H9 (cell line): ENCODE results near the gene TSSC4. TPM values are rescaled to one million over a fixed set of nuclear protein-coding genes. Genes with fewer than 3 reads are reported as not detected.

ENCODE experiments used
- DNase-seq: peaks from one replicate; pipeline ENCODE4 v3.0.0-alpha.2; 2017
- H2AFZ ChIP-seq: one replicate; pipeline ENCODE4 v1.6.1; 2013; ENCODE audit warnings: mild to moderate bottlenecking, low read length, control low read depth, moderate library complexity
- H2AK5ac ChIP-seq: 2 replicates; pipeline ENCODE4 v1.6.1; 2013; ENCODE audit warnings: low read length, control low read depth, mixed read lengths; ENCODE audit not compliant: insufficient read length
- H2BK120ac ChIP-seq: one replicate; pipeline ENCODE4 v1.6.1; 2013; ENCODE audit warnings: low read depth, mild to moderate bottlenecking, low read length, control low read depth, inconsistent platforms; ENCODE audit not compliant: poor library complexity, severe bottlenecking
- H2BK12ac ChIP-seq: 2 replicates; pipeline ENCODE4 v1.6.1; 2013; ENCODE audit warnings: low read length, control low read depth, mixed read lengths, low read depth; ENCODE audit not compliant: insufficient read length
- H2BK15ac ChIP-seq: 2 replicates; pipeline ENCODE4 v1.6.1; 2013; ENCODE audit warnings: low read depth, low read length, control low read depth
- H2BK20ac ChIP-seq: one replicate; pipeline ENCODE4 v1.6.1; 2013; ENCODE audit warnings: low read depth, mild to moderate bottlenecking, low read length, control low read depth, inconsistent platforms; ENCODE audit not compliant: poor library complexity, severe bottlenecking
- H2BK5ac ChIP-seq: 2 replicates; pipeline ENCODE4 v1.6.1; 2013; ENCODE audit warnings: low read length, control low read depth, mixed read lengths; ENCODE audit not compliant: insufficient read length
- H3K14ac ChIP-seq: 2 replicates; pipeline ENCODE4 v1.6.1; 2013; ENCODE audit warnings: low read length, control low read depth; ENCODE audit not compliant: insufficient read depth
- H3K18ac ChIP-seq: 2 replicates; pipeline ENCODE4 v1.6.1; 2013; ENCODE audit warnings: low read depth, mild to moderate bottlenecking, mixed read lengths, low read length, control low read depth; ENCODE audit not compliant: insufficient read length
- H3K23ac ChIP-seq: 2 replicates; pipeline ENCODE4 v1.6.1; 2013; ENCODE audit warnings: low read length, control low read depth, mixed read lengths, low read depth; ENCODE audit not compliant: insufficient read length
- H3K23me2 ChIP-seq: 2 replicates; pipeline ENCODE4 v1.6.1; 2013; ENCODE audit warnings: low read depth, mild to moderate bottlenecking, mixed read lengths, low read length, control low read depth; ENCODE audit not compliant: insufficient read length, poor library complexity, severe bottlenecking
- H3K27ac ChIP-seq: 2 replicates; pipeline ENCODE4 v1.5.1; 2013; ENCODE audit warnings: low read length, control low read depth, mixed read lengths, low read depth; ENCODE audit not compliant: insufficient read length
- H3K27me3 ChIP-seq: 2 replicates; pipeline ENCODE4 v1.6.1; 2013; ENCODE audit warnings: low read length, control low read depth, inconsistent platforms; ENCODE audit not compliant: insufficient read depth
- H3K4ac ChIP-seq: 2 replicates; pipeline ENCODE4 v1.6.1; 2013; ENCODE audit warnings: low read depth, mild to moderate bottlenecking, control low read depth, inconsistent platforms, low read length, moderate library complexity
- H3K4me1 ChIP-seq: 2 replicates; pipeline ENCODE4 v1.6.1; 2013; ENCODE audit warnings: low read length, control low read depth, inconsistent platforms; ENCODE audit not compliant: insufficient read depth
- H3K4me2 ChIP-seq: 2 replicates; pipeline ENCODE4 v1.6.1; 2013; ENCODE audit warnings: low read length, control low read depth, mixed read lengths; ENCODE audit not compliant: insufficient read length, insufficient read depth
- H3K56ac ChIP-seq: 2 replicates; pipeline ENCODE4 v1.6.1; 2013; ENCODE audit warnings: low read depth, mild to moderate bottlenecking, mixed read lengths, low read length, control low read depth; ENCODE audit not compliant: insufficient read length
- H3K79me1 ChIP-seq: 2 replicates; pipeline ENCODE4 v1.6.1; 2013; ENCODE audit warnings: low read depth, mild to moderate bottlenecking, moderate library complexity, low read length, control low read depth, inconsistent platforms; ENCODE audit not compliant: insufficient read depth, poor library complexity, severe bottlenecking
- H3K79me2 ChIP-seq: 2 replicates; pipeline ENCODE4 v1.6.1; 2013; ENCODE audit warnings: low read length, control low read depth, inconsistent platforms; ENCODE audit not compliant: insufficient read depth
- H3K9ac ChIP-seq: 2 replicates; pipeline ENCODE4 v1.6.1; 2013; ENCODE audit warnings: low read length, control low read depth, mixed read lengths; ENCODE audit not compliant: insufficient read length; ENCODE audit errors: extremely low read depth
- H3K9me3 ChIP-seq: one replicate; pipeline ENCODE4 v1.6.1; 2013; ENCODE audit warnings: low read depth, low read length, inconsistent platforms; ENCODE audit not compliant: control insufficient read depth
- H3T11ph ChIP-seq: one replicate; pipeline ENCODE4 v1.6.1; 2013; ENCODE audit warnings: mild to moderate bottlenecking, low read length, control low read depth, inconsistent platforms
- H4K20me1 ChIP-seq: one replicate; pipeline ENCODE4 v1.6.1; 2013; ENCODE audit not compliant: control insufficient read depth, insufficient read length, insufficient read depth
- H4K5ac ChIP-seq: 2 replicates; pipeline ENCODE4 v1.6.1; 2013; ENCODE audit warnings: low read depth, mild to moderate bottlenecking, mixed read lengths, low read length, control low read depth; ENCODE audit not compliant: insufficient read length
- H4K8ac ChIP-seq: replicated peaks from 2 replicates; pipeline ENCODE4 v1.6.1; 2013; ENCODE audit warnings: low read length, control low read depth, mixed read lengths, low read depth; ENCODE audit not compliant: insufficient read length
- H4K91ac ChIP-seq: 2 replicates; pipeline ENCODE4 v1.6.1; 2013; ENCODE audit warnings: low read depth, mild to moderate bottlenecking, moderate library complexity, mixed read lengths, low read length, control low read depth; ENCODE audit not compliant: insufficient read length
- H3K27ac Mint-ChIP-seq, 3 experiments: 2 replicates in 2 of 3; 3 replicates in 1 of 3; pipeline ENCODE4 v1.8.0; 2020 to 2021; ENCODE audit warnings: mixed read lengths in 3 of 3, mild to moderate bottlenecking in 1 of 3, moderate library complexity in 1 of 3
- H3K27me3 Mint-ChIP-seq: 2 replicates; pipeline ENCODE4 v1.8.0; 2021; ENCODE audit warnings: low read depth, mild to moderate bottlenecking, moderate library complexity, mixed read lengths
- H3K36me3 Mint-ChIP-seq, 3 experiments: 2 replicates in 2 of 3; 3 replicates in 1 of 3; pipeline ENCODE4 v1.8.0; 2020 to 2021; ENCODE audit warnings: low read depth in 3 of 3, mixed read lengths in 3 of 3; ENCODE audit not compliant: insufficient read depth in 1 of 3
- H3K4me1 Mint-ChIP-seq, 2 experiments: 2 replicates each; pipeline ENCODE4 v1.8.0; 2020; ENCODE audit warnings: mixed read lengths in 2 of 2
- H3K4me3 Mint-ChIP-seq, 2 experiments: 2 replicates in 1 of 2; 3 replicates in 1 of 2; pipeline ENCODE4 v1.8.0; 2020 to 2021; ENCODE audit warnings: mild to moderate bottlenecking in 2 of 2, mixed read lengths in 2 of 2, moderate library complexity in 1 of 2
- H3K9me3 Mint-ChIP-seq, 2 experiments: 2 replicates in 1 of 2; 3 replicates in 1 of 2; pipeline ENCODE4 v1.8.0; 2020; ENCODE audit warnings: mild to moderate bottlenecking in 2 of 2, mixed read lengths in 2 of 2, moderate library complexity in 1 of 2
- WGBS: extraction: QIAGEN DNeasy Blood & Tissue Kit; methylation state at CpG from one replicate; pipeline ENCODE4 v1.1.7; 2013; ENCODE audit warnings: missing lambda C conversion rate, low lambda C conversion rate, mixed read lengths; ENCODE audit not compliant: insufficient read length; ENCODE audit errors: extremely low coverage; 5-methylcytosine and 5-hydroxymethylcytosine counted together
- total RNA-seq: library from RNA; stranded (reverse); gene quantifications from 2 replicates; pipeline ENCODE4 v1.2.1, GENCODE V29; 2021
- TF ChIP-seq, protein P1 (sequence below): fragments of 200-600 bp; sonication (generic); conservative IDR thresholded peaks from 3 replicates; pipeline ENCODE4 v1.8.0; 2021; ENCODE audit warnings: antibody characterized with exemption, mild to moderate bottlenecking

Gene TSSC4
- total RNA-seq, 1 experiment from 2014 or later: 51.0 TPM

GRCh38 chr11:2414616-2415015, 14.1 kb downstream of the TSSC4 start:
- Mint-ChIP-seq H3K36me3 (no peaks in the 10 kb centered on the region), H3K27me3 (peaks cover 5% of the 10 kb centered on the region), H3K4me1 (no peaks in the 10 kb centered on the region), H3K9me3 (no peaks in the 10 kb centered on the region), H3K27ac (no peak overlapping the region), H3K4me3 (no peak overlapping the region)
- H2AFZ ChIP-seq: no peak overlapping the region
- H3K4ac ChIP-seq: no peak overlapping the region
- H3K27ac ChIP-seq: no peak overlapping the region
- no peak overlapping the region for H3K23ac ChIP-seq
- H2BK120ac ChIP-seq: no peak overlapping the region
- no peaks in the 10 kb centered on the region for H4K20me1 ChIP-seq
- H4K5ac ChIP-seq: no peak overlapping the region
- H3K27me3 ChIP-seq: no peaks in the 10 kb centered on the region
- H2BK5ac ChIP-seq: no peak overlapping the region
- H3K23me2 ChIP-seq: no peaks in the 10 kb centered on the region
- H3K9me3 ChIP-seq: no peaks in the 10 kb centered on the region
- no peak overlapping the region for H3K9ac ChIP-seq
- no peak overlapping the region for H3K18ac ChIP-seq
- DNase-seq: no peak
- H3T11ph ChIP-seq: no peak overlapping the region
- H2BK12ac ChIP-seq: no peak overlapping the region
- H3K56ac ChIP-seq: no peak overlapping the region
- no peak overlapping the region for H4K91ac ChIP-seq
- H3K79me1 ChIP-seq: no peaks in the 10 kb centered on the region
- no peak overlapping the region for H2BK20ac ChIP-seq
- TF ChIP-seq, protein P1, sequence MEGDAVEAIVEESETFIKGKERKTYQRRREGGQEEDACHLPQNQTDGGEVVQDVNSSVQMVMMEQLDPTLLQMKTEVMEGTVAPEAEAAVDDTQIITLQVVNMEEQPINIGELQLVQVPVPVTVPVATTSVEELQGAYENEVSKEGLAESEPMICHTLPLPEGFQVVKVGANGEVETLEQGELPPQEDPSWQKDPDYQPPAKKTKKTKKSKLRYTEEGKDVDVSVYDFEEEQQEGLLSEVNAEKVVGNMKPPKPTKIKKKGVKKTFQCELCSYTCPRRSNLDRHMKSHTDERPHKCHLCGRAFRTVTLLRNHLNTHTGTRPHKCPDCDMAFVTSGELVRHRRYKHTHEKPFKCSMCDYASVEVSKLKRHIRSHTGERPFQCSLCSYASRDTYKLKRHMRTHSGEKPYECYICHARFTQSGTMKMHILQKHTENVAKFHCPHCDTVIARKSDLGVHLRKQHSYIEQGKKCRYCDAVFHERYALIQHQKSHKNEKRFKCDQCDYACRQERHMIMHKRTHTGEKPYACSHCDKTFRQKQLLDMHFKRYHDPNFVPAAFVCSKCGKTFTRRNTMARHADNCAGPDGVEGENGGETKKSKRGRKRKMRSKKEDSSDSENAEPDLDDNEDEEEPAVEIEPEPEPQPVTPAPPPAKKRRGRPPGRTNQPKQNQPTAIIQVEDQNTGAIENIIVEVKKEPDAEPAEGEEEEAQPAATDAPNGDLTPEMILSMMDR: no peak
- H2AK5ac ChIP-seq: no peak overlapping the region
- no peaks in the 10 kb centered on the region for H3K79me2 ChIP-seq
- H3K4me1 ChIP-seq: no peaks in the 10 kb centered on the region
- no CpG with 5 or more reads among the region's 35 CpGs for WGBS
- H3K14ac ChIP-seq: no peak overlapping the region
- no peak overlapping the region for H2BK15ac ChIP-seq
- no peak overlapping the region for H4K8ac ChIP-seq
- no peak overlapping the region for H3K4me2 ChIP-seq
